ENCODE results near the gene CALML3. TPM values are rescaled to one million over a fixed set of nuclear protein-coding genes. Genes with fewer than 3 reads are reported as not detected.
A peak's percentile ranks its signal among the peaks of the same experiment; 100 is the strongest.

The CALML3 gene
- total and polyA plus RNA-seq, 2 donors (not counting 1 experiment from before 2014, with no cell fraction given) = not detected

DNA sequence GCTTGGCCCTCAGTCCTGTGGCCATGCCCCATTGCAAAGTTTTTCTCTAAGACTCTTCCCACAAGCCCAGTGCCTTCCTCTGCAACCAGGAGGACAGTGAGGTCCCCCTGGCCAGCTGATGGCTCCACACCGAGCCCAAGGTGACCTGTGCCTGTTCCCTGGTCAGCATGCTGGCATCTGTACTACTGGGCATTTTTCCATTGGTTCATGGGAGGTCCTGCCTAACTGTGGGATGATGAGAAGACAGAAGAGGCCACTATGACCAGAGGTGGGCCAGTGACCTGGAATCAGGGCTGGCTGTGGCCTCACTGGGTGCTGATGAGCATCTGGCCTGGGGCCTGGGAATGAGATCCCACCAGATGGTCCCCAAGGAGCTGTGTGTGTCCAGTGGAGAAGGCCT is 20.2 kb downstream of the CALML3 start:
- no peaks in the 10 kb centered on the region for H4K20me1 ChIP-seq (ENCODE audit: control insufficient read depth, extremely low read depth, insufficient read depth, low read length)
- no peak overlapping the region for H2AFZ ChIP-seq (ENCODE audit: low read length)
- no peak overlapping the region for H3K9ac ChIP-seq (ENCODE audit: insufficient read depth, low read length)
- no peaks in the 10 kb centered on the region for H3K36me3 ChIP-seq (ENCODE audit: control insufficient read depth, insufficient read depth, low read length)
- H3K4me3 ChIP-seq (replicated peaks in 1 of 4; ENCODE audit: control extremely low read depth in 1 of 4, insufficient read depth in 1 of 4, low read depth in 3 of 4, low read length in 4 of 4) = no peak overlapping the region
- no peak overlapping the region for H3K27ac ChIP-seq (ENCODE audit: insufficient read depth, low read length)
- H3K79me2 ChIP-seq (ENCODE audit: control insufficient read depth, insufficient read depth, low read length) = no peaks in the 10 kb centered on the region
- DNase-seq (ENCODE audit: low read depth in 2 of 2) = no peak
- no peaks in the 10 kb centered on the region for H3K27me3 ChIP-seq (ENCODE audit: control insufficient read depth, insufficient read depth, low read length)
- no peak overlapping the region for H3K4me2 ChIP-seq (ENCODE audit: extremely low read depth, insufficient read depth, low read length)
- TF ChIP-seq, protein P1, sequence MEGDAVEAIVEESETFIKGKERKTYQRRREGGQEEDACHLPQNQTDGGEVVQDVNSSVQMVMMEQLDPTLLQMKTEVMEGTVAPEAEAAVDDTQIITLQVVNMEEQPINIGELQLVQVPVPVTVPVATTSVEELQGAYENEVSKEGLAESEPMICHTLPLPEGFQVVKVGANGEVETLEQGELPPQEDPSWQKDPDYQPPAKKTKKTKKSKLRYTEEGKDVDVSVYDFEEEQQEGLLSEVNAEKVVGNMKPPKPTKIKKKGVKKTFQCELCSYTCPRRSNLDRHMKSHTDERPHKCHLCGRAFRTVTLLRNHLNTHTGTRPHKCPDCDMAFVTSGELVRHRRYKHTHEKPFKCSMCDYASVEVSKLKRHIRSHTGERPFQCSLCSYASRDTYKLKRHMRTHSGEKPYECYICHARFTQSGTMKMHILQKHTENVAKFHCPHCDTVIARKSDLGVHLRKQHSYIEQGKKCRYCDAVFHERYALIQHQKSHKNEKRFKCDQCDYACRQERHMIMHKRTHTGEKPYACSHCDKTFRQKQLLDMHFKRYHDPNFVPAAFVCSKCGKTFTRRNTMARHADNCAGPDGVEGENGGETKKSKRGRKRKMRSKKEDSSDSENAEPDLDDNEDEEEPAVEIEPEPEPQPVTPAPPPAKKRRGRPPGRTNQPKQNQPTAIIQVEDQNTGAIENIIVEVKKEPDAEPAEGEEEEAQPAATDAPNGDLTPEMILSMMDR (conservative IDR thresholded peaks at IDR 0.05 in 1 of 2, IDR thresholded peaks at IDR 0.05 in 1 of 2; ENCODE audit: low read depth in 1 of 2, low read length in 2 of 2) = no peak
- TF ChIP-seq EZH2 (IDR thresholded peaks at IDR 0.05; ENCODE audit: low read length, missing control alignments) = no peak
- peaks cover 30% of the 10 kb centered on the region for H3K4me1 ChIP-seq (ENCODE audit: control insufficient read depth, extremely low read depth, insufficient read depth, low read length)
- H3K9me3 ChIP-seq (ENCODE audit: control insufficient read depth, insufficient read depth, low read depth, low read length) = no peaks in the 10 kb centered on the region

DNA sequence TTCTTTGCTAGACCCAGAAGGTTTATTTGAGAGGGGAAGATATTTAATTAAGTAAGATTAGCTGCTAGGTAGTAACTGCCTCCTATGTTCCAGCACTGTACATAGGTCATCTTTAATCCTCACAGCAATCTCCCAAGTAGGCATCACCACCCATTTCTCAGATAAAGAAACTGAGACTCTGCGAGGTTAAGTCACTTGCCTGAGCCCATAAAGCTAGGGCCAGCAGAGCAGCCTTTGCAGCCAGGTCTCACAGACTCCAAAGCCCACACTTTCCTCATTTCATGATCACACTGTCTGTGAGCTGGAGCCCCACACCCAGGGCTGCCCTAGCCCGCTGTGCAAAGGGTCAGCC is 20.6 kb downstream of the CALML3 start:
- peak overlapping the region; percentile 70 for H3K27ac ChIP-seq (ENCODE audit: insufficient read depth, low read length)
- H3K4me2 ChIP-seq (ENCODE audit: extremely low read depth, insufficient read depth, low read length) = no peak overlapping the region
- no peak overlapping the region for H3K4me3 ChIP-seq (replicated peaks in 1 of 4; ENCODE audit: control extremely low read depth in 1 of 4, insufficient read depth in 1 of 4, low read depth in 3 of 4, low read length in 4 of 4)
- H2AFZ ChIP-seq (ENCODE audit: low read length) = no peak overlapping the region
- peak in 1 of 2 donors; percentile 42 for DNase-seq (ENCODE audit: low read depth in 2 of 2)
- no peaks in the 10 kb centered on the region for H3K36me3 ChIP-seq (ENCODE audit: control insufficient read depth, insufficient read depth, low read length)
- no peak overlapping the region for H3K9ac ChIP-seq (ENCODE audit: insufficient read depth, low read length)
- no peaks in the 10 kb centered on the region for H3K79me2 ChIP-seq (ENCODE audit: control insufficient read depth, insufficient read depth, low read length)
- no peaks in the 10 kb centered on the region for H3K9me3 ChIP-seq (ENCODE audit: control insufficient read depth, insufficient read depth, low read depth, low read length)
- peaks cover 30% of the 10 kb centered on the region for H3K4me1 ChIP-seq (ENCODE audit: control insufficient read depth, extremely low read depth, insufficient read depth, low read length)
- TF ChIP-seq EZH2 (IDR thresholded peaks at IDR 0.05; ENCODE audit: low read length, missing control alignments) = no peak
- TF ChIP-seq, protein P1 (conservative IDR thresholded peaks at IDR 0.05 in 1 of 2, IDR thresholded peaks at IDR 0.05 in 1 of 2; ENCODE audit: low read depth in 1 of 2, low read length in 2 of 2) = no peak
- no peaks in the 10 kb centered on the region for H4K20me1 ChIP-seq (ENCODE audit: control insufficient read depth, extremely low read depth, insufficient read depth, low read length)
- H3K27me3 ChIP-seq (ENCODE audit: control insufficient read depth, insufficient read depth, low read length) = no peaks in the 10 kb centered on the region

DNA sequence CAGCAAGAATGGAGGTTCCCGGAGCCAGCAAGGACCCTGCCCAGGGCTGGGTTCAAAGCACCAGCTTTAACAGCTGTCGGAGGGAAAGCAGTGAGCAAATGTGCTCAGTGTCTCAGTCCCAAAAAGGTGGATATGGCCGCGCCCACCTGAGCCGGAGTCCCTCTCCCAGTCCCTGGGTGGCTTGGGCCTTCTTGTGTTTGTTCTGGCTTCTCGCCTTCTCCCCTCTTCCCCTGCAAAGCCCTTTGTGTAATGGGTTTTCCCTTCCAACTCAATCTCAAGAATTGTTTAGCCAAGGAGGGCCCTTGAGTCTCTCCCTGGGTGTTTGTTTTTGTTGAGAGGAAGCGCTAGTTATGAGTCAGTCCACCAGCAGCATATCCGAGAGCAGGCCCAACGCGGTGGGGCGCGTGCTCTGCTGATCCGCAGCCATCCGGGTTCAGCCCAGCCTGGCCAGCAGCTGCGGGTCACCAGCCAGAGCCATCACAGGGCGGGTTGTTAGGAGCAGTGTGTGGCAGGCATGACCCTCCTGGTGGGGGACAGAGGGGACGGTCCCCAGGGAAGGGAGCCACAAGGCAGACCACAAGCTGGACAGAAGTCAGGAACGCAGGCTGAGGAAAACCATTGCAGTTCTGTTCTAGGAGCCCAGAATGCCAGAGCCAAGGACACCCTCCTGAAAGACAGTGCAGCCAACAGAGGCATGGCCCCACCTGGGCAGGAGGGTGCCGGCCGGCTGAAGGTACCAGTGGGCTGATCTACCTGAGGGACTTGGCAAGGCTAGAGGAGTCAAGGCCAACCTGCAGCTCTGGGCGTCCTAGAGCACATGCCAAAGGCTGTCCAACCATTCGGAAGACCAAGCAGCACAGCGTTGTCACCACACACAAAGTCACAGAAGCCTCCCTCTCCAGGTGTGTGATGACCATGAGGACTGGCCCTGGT is 21.3 kb downstream of the CALML3 start:
- no peaks in the 10 kb centered on the region for H3K36me3 ChIP-seq (ENCODE audit: control insufficient read depth, insufficient read depth, low read length)
- TF ChIP-seq EZH2 (IDR thresholded peaks at IDR 0.05; ENCODE audit: low read length, missing control alignments) = no peak
- TF ChIP-seq, protein P1 (conservative IDR thresholded peaks at IDR 0.05 in 1 of 2, IDR thresholded peaks at IDR 0.05 in 1 of 2; ENCODE audit: low read depth in 1 of 2, low read length in 2 of 2) = no peak
- no peaks in the 10 kb centered on the region for H3K9me3 ChIP-seq (ENCODE audit: control insufficient read depth, insufficient read depth, low read depth, low read length)
- H3K4me1 ChIP-seq (ENCODE audit: control insufficient read depth, extremely low read depth, insufficient read depth, low read length) = peaks cover 30% of the 10 kb centered on the region
- no peak overlapping the region for H2AFZ ChIP-seq (ENCODE audit: low read length)
- H3K27me3 ChIP-seq (ENCODE audit: control insufficient read depth, insufficient read depth, low read length) = no peaks in the 10 kb centered on the region
- no peak overlapping the region for H3K4me2 ChIP-seq (ENCODE audit: extremely low read depth, insufficient read depth, low read length)
- no peaks in the 10 kb centered on the region for H3K79me2 ChIP-seq (ENCODE audit: control insufficient read depth, insufficient read depth, low read length)
- no peak overlapping the region for H3K9ac ChIP-seq (ENCODE audit: insufficient read depth, low read length)
- no peaks in the 10 kb centered on the region for H4K20me1 ChIP-seq (ENCODE audit: control insufficient read depth, extremely low read depth, insufficient read depth, low read length)
- DNase-seq (ENCODE audit: low read depth in 2 of 2) = peak; percentile 91 to 95
- H3K27ac ChIP-seq (ENCODE audit: insufficient read depth, low read length) = peak overlapping the region; percentile 70
- no peak overlapping the region for H3K4me3 ChIP-seq (replicated peaks in 1 of 4; ENCODE audit: control extremely low read depth in 1 of 4, insufficient read depth in 1 of 4, low read depth in 3 of 4, low read length in 4 of 4)
